Peyer's patch (tissue), 4 donors: Measurements from ENCODE around the gene ACTL10.

ENCODE experiments used
- CTCF ChIP-seq, 6 experiments: fragments of 450-650 bp in 4 of 6; fragments of 200-600 bp in 2 of 6; sonication (generic) in 1 of 6; IDR thresholded peaks; one replicate each; pipeline ENCODE4 v1.5.1; 2017 to 2019; ENCODE audit warnings: antibody characterized with exemption in 6 of 6, mild to moderate bottlenecking in 3 of 6, moderate library complexity in 1 of 6
- POLR2A ChIP-seq, 2 donors: fragments of 450-650 bp; IDR thresholded peaks; one replicate each; pipeline ENCODE4 v1.5.1; 2017; ENCODE audit warnings: antibody characterized with exemption in 2 of 2, mild to moderate bottlenecking in 2 of 2, moderate library complexity in 2 of 2

- no peak for TF ChIP-seq CTCF (IDR thresholded peaks at IDR 0.05)
- TF ChIP-seq POLR2A (IDR thresholded peaks at IDR 0.05): no peak
These were observed 11.6 kb upstream of the ACTL10 start for GRCh38 chr20:33655164-33655563.
